GM19452 (cell line): ENCODE measurements around the gene RAD9A.

Experiments used
- ATAC-seq: cut with Tn5 transposase; IDR thresholded peaks from one replicate; pipeline ENCODE4 v1.9.1; 2021; ENCODE audit not compliant: unreplicated experiment

RAD9A gene

GRCh38 chr11:67408437-67409200 is 16.8 kb downstream of the RAD9A start:
- ATAC-seq: peak; percentile 5

- ATAC-seq: peak; percentile 46
These were observed 17.5 kb downstream of the RAD9A start for GRCh38 chr11:67409261-67409666.

GRCh38 chr11:67409781-67410368 is 18.1 kb downstream of the RAD9A start:
- ATAC-seq: no peak

- no peak for ATAC-seq
These were observed 18.6 kb downstream of the RAD9A start for GRCh38 chr11:67410369-67410831.

- no peak for ATAC-seq
These were observed 19.4 kb downstream of the RAD9A start for GRCh38 chr11:67410984-67411784.

- ATAC-seq: no peak
These were observed 20.0 kb downstream of the RAD9A start for GRCh38 chr11:67411785-67412152.

- no peak for ATAC-seq
These were observed 20.9 kb downstream of the RAD9A start for GRCh38 chr11:67412495-67413179.

- no peak for ATAC-seq
These were observed 21.6 kb downstream of the RAD9A start for GRCh38 chr11:67413266-67413849.

GRCh38 chr11:67415501-67416304 is 23.9 kb downstream of the RAD9A start, which contains the start of gene CARNS1:
Gene CARNS1 (plus strand): TSS chr11:67415678. CDS start chr11:67416200, 522 bp downstream.
- ATAC-seq: no peak

- no peak for ATAC-seq
These were observed 24.9 kb downstream of the RAD9A start for GRCh38 chr11:67416416-67417335.

- no peak for ATAC-seq
These were observed 25.6 kb downstream of the RAD9A start for GRCh38 chr11:67417425-67417824.

- no peak for ATAC-seq
These were observed 26.9 kb downstream of the RAD9A start for GRCh38 chr11:67418476-67419281.

- no peak for ATAC-seq
These were observed 27.7 kb downstream of the RAD9A start for GRCh38 chr11:67419325-67420049.

GRCh38 chr11:67420147-67420645 is 28.4 kb downstream of the RAD9A start:
- no peak for ATAC-seq

- ATAC-seq: peak; percentile 83
These were observed 29.1 kb downstream of the RAD9A start for GRCh38 chr11:67420646-67421429.

GRCh38 chr11:67421430-67422031 is 29.7 kb downstream of the RAD9A start:
- ATAC-seq: no peak
